ENCODE results near the gene HOXD11.

DNA sequence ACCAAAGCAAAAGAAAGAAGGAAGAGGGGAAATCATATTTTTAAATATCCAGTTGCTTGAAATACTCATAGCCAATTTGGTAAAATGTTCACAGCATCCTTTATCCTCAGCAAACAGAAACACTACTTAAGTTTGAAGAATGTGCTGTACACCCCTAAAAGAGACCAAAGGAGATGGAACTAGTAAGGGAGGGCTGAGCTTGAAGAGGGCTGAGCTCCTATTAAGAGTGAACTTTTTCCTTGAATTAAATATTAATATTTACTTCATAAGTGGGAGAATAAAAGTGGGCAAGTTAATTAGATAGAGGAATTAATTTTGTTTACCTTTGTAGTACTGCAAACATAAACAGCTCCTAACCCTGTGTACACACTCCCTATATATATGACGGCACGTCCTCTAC, 30.3 kb upstream of the HOXD11 start:
- TF ChIP-seq, protein P1, sequence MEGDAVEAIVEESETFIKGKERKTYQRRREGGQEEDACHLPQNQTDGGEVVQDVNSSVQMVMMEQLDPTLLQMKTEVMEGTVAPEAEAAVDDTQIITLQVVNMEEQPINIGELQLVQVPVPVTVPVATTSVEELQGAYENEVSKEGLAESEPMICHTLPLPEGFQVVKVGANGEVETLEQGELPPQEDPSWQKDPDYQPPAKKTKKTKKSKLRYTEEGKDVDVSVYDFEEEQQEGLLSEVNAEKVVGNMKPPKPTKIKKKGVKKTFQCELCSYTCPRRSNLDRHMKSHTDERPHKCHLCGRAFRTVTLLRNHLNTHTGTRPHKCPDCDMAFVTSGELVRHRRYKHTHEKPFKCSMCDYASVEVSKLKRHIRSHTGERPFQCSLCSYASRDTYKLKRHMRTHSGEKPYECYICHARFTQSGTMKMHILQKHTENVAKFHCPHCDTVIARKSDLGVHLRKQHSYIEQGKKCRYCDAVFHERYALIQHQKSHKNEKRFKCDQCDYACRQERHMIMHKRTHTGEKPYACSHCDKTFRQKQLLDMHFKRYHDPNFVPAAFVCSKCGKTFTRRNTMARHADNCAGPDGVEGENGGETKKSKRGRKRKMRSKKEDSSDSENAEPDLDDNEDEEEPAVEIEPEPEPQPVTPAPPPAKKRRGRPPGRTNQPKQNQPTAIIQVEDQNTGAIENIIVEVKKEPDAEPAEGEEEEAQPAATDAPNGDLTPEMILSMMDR (conservative IDR thresholded peaks at IDR 0.05; ENCODE audit: low read depth, low read length), result no peak
- no peak for TF ChIP-seq EZH2 (IDR thresholded peaks at IDR 0.05; ENCODE audit: borderline replicate concordance, low read depth, low read length, poor library complexity, severe bottlenecking)
